ENCODE data around the gene EGR2. TPM values are rescaled to one million over a fixed set of nuclear protein-coding genes. Genes with fewer than 3 reads are reported as not detected.
"Not testable (repeated sequence)": the region's sequence is repeated elsewhere in the genome, so short reads cannot be mapped to it uniquely, and the experiment has no call there.

The EGR2 gene
- total RNA-seq, 1 donor from 2014 or later = 3.7 TPM

- H3K9ac ChIP-seq (ENCODE audit: low read depth in 1 of 3, low read length in 3 of 3) = no peak overlapping the region
- H3K4me3 ChIP-seq (ENCODE audit: low read length in 3 of 3) = no peak overlapping the region
- no peaks in the 10 kb centered on the region for H3K9me3 ChIP-seq (ENCODE audit: control insufficient read depth in 3 of 3, low read length in 3 of 3)
- no peaks in the 10 kb centered on the region for H3K4me1 ChIP-seq (ENCODE audit: control insufficient read depth in 3 of 3, insufficient read depth in 3 of 3, low read length in 3 of 3)
- no peaks in the 10 kb centered on the region for H3K36me3 ChIP-seq (ENCODE audit: control insufficient read depth in 3 of 3, insufficient read depth in 3 of 3, low read length in 3 of 3)
- H3K27ac ChIP-seq (ENCODE audit: low read depth, low read length) = no peak overlapping the region
- peaks cover 0 to 16% (median 14%) of the 10 kb centered on the region in 3 donors for H3K27me3 ChIP-seq (ENCODE audit: control insufficient read depth in 3 of 3, insufficient read depth in 3 of 3, low read length in 3 of 3)
Observed at GRCh38 chr10:62796896-62797295, 19.3 kb downstream of the EGR2 start.

DNA sequence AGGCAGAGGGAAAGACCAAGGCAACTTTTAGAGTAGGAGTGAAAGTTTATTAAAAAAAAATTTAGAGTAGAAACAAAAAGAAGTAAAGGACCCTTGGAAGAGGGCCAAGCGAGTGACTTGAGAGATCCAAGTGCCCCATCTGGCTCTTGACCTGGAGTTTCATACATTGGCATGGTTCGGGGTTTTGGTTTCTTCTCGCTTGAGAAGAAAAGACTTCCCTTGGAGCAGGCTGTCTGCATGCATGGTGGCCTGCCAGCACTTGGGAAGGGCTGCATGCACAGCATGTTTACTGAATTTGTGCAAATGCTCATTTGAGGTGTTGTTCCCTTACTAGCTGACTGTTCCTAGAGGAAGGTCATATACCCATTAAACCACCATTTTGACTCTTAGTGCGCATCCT is 20.4 kb downstream of the EGR2 start:
- Histone ChIP-seq H3K27ac (ENCODE audit: low read depth, low read length) (no peak overlapping the region), H3K9ac (ENCODE audit: low read depth in 1 of 3, low read length in 3 of 3) (no peak overlapping the region), H3K4me3 (ENCODE audit: low read length in 3 of 3) (no peak overlapping the region), H3K27me3 (ENCODE audit: control insufficient read depth in 3 of 3, insufficient read depth in 3 of 3, low read length in 3 of 3) (peaks cover 0 to 14% (median 11%) of the 10 kb centered on the region in 3 donors), H3K9me3 (ENCODE audit: control insufficient read depth in 3 of 3, low read length in 3 of 3) (no peaks in the 10 kb centered on the region), H3K36me3 (ENCODE audit: control insufficient read depth in 3 of 3, insufficient read depth in 3 of 3, low read length in 3 of 3) (no peaks in the 10 kb centered on the region), H3K4me1 (ENCODE audit: control insufficient read depth in 3 of 3, insufficient read depth in 3 of 3, low read length in 3 of 3) (no peaks in the 10 kb centered on the region)

GRCh38 chr10:62795100-62795499 is 21.1 kb downstream of the EGR2 start:
- no peak overlapping the region for H3K27ac ChIP-seq (ENCODE audit: low read depth, low read length)
- H3K4me1 ChIP-seq (ENCODE audit: control insufficient read depth in 3 of 3, insufficient read depth in 3 of 3, low read length in 3 of 3) = no peaks in the 10 kb centered on the region
- no peaks in the 10 kb centered on the region for H3K36me3 ChIP-seq (ENCODE audit: control insufficient read depth in 3 of 3, insufficient read depth in 3 of 3, low read length in 3 of 3)
- peaks cover 0 to 11% (median 9%) of the 10 kb centered on the region in 3 donors for H3K27me3 ChIP-seq (ENCODE audit: control insufficient read depth in 3 of 3, insufficient read depth in 3 of 3, low read length in 3 of 3)
- H3K9ac ChIP-seq (ENCODE audit: low read depth in 1 of 3, low read length in 3 of 3) = no peak overlapping the region
- H3K4me3 ChIP-seq (ENCODE audit: low read length in 3 of 3) = no peak overlapping the region
- no peaks in the 10 kb centered on the region for H3K9me3 ChIP-seq (ENCODE audit: control insufficient read depth in 3 of 3, low read length in 3 of 3)

- H3K27me3 ChIP-seq (ENCODE audit: control insufficient read depth in 3 of 3, insufficient read depth in 3 of 3, low read length in 3 of 3) = peaks cover 0 to 11% (median 9%) of the 10 kb centered on the region in 3 donors
- H3K27ac ChIP-seq (ENCODE audit: low read depth, low read length) = no peak overlapping the region
- no peak overlapping the region for H3K9ac ChIP-seq (ENCODE audit: low read depth in 1 of 3, low read length in 3 of 3)
- no peaks in the 10 kb centered on the region for H3K36me3 ChIP-seq (ENCODE audit: control insufficient read depth in 3 of 3, insufficient read depth in 3 of 3, low read length in 3 of 3)
- peaks cover 0 to 1% (median under 1%) of the 10 kb centered on the region in 3 donors for H3K4me1 ChIP-seq (ENCODE audit: control insufficient read depth in 3 of 3, insufficient read depth in 3 of 3, low read length in 3 of 3)
- no peak overlapping the region for H3K4me3 ChIP-seq (ENCODE audit: low read length in 3 of 3)
- H3K9me3 ChIP-seq (ENCODE audit: control insufficient read depth in 3 of 3, low read length in 3 of 3) = no peaks in the 10 kb centered on the region
Observed at GRCh38 chr10:62794306-62794705, 21.9 kb downstream of the EGR2 start.

DNA sequence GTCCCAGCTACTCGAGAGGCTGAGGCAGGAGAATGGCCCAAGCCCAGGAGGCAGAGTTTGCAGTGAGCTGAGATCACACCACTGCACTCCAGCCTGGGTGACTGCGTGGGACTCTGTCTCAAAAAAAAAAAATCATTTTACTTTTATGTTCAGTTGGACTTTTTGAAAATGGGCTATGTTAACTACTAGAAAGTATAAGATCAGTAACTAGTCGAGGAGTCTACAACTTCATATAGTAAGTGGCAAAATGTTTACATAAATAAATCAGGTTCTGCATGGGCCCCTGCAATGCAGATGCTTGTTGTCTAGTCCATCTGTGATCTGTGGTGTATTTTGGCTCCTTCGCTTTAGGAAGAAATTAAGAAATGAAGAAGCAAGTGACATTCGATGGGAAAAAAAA is 23.9 kb downstream of the EGR2 start:
- Histone ChIP-seq H3K4me3 (ENCODE audit: low read length in 3 of 3) (no peak overlapping the region), H3K36me3 (ENCODE audit: control insufficient read depth in 3 of 3, insufficient read depth in 3 of 3, low read length in 3 of 3) (no peaks in the 10 kb centered on the region), H3K9me3 (ENCODE audit: control insufficient read depth in 3 of 3, low read length in 3 of 3) (no peaks in the 10 kb centered on the region), H3K4me1 (ENCODE audit: control insufficient read depth in 3 of 3, insufficient read depth in 3 of 3, low read length in 3 of 3) (peaks cover 0 to 3% (median 2%) of the 10 kb centered on the region in 3 donors), H3K27ac (ENCODE audit: low read depth, low read length) (no peak overlapping the region), H3K27me3 (ENCODE audit: control insufficient read depth in 3 of 3, insufficient read depth in 3 of 3, low read length in 3 of 3) (peaks cover 0 to 8% (median 6%) of the 10 kb centered on the region in 3 donors), H3K9ac (ENCODE audit: low read depth in 1 of 3, low read length in 3 of 3) (no peak overlapping the region)

GRCh38 chr10:62790571-62790970 is 25.6 kb downstream of the EGR2 start:
- H3K27me3 ChIP-seq (ENCODE audit: control insufficient read depth in 3 of 3, insufficient read depth in 3 of 3, low read length in 3 of 3) = no peaks in the 10 kb centered on the region
- H3K9me3 ChIP-seq (ENCODE audit: control insufficient read depth in 3 of 3, low read length in 3 of 3) = no peaks in the 10 kb centered on the region
- H3K27ac ChIP-seq (ENCODE audit: low read depth, low read length) = no peak overlapping the region
- H3K4me1 ChIP-seq (ENCODE audit: control insufficient read depth in 3 of 3, insufficient read depth in 3 of 3, low read length in 3 of 3) = peaks cover 0 to 3% (median 2%) of the 10 kb centered on the region in 3 donors
- H3K9ac ChIP-seq (ENCODE audit: low read depth in 1 of 3, low read length in 3 of 3) = no peak overlapping the region
- no peak overlapping the region for H3K4me3 ChIP-seq (ENCODE audit: low read length in 3 of 3)
- no peaks in the 10 kb centered on the region for H3K36me3 ChIP-seq (ENCODE audit: control insufficient read depth in 3 of 3, insufficient read depth in 3 of 3, low read length in 3 of 3)

- no peaks in the 10 kb centered on the region for H3K27me3 ChIP-seq (ENCODE audit: control insufficient read depth in 3 of 3, insufficient read depth in 3 of 3, low read length in 3 of 3)
- no peaks in the 10 kb centered on the region for H3K36me3 ChIP-seq (ENCODE audit: control insufficient read depth in 3 of 3, insufficient read depth in 3 of 3, low read length in 3 of 3)
- H3K27ac ChIP-seq (ENCODE audit: low read depth, low read length) = no peak overlapping the region
- H3K4me1 ChIP-seq (ENCODE audit: control insufficient read depth in 3 of 3, insufficient read depth in 3 of 3, low read length in 3 of 3) = peaks cover 0 to 3% (median 2%) of the 10 kb centered on the region in 3 donors
- no peak overlapping the region for H3K4me3 ChIP-seq (ENCODE audit: low read length in 3 of 3)
- no peaks in the 10 kb centered on the region for H3K9me3 ChIP-seq (ENCODE audit: control insufficient read depth in 3 of 3, low read length in 3 of 3)
- no peak overlapping the region for H3K9ac ChIP-seq (ENCODE audit: low read depth in 1 of 3, low read length in 3 of 3)
Observed at GRCh38 chr10:62790019-62790555, 26.1 kb downstream of the EGR2 start.

- no peak overlapping the region for H3K27ac ChIP-seq (ENCODE audit: low read depth, low read length)
Observed at GRCh38 chr10:62788861-62789467, 27.2 kb downstream of the EGR2 start.

GRCh38 chr10:62788285-62788684 is 27.9 kb downstream of the EGR2 start:
- not testable (repeated sequence) for H3K9ac ChIP-seq (ENCODE audit: low read depth in 1 of 3, low read length in 3 of 3); H3K4me1 ChIP-seq (ENCODE audit: control insufficient read depth in 3 of 3, insufficient read depth in 3 of 3, low read length in 3 of 3); H3K4me3 ChIP-seq (ENCODE audit: low read length in 3 of 3); H3K9me3 ChIP-seq (ENCODE audit: control insufficient read depth in 3 of 3, low read length in 3 of 3); H3K27me3 ChIP-seq (ENCODE audit: control insufficient read depth in 3 of 3, insufficient read depth in 3 of 3, low read length in 3 of 3); H3K36me3 ChIP-seq (ENCODE audit: control insufficient read depth in 3 of 3, insufficient read depth in 3 of 3, low read length in 3 of 3); H3K27ac ChIP-seq (ENCODE audit: low read depth, low read length)

More at GRCh38 chr10:62788861-62789467, 27.2 kb downstream of the EGR2 start:
- no peaks in the 10 kb centered on the region for H3K36me3 ChIP-seq (ENCODE audit: control insufficient read depth in 3 of 3, insufficient read depth in 3 of 3, low read length in 3 of 3)
- no peaks in the 10 kb centered on the region for H3K27me3 ChIP-seq (ENCODE audit: control insufficient read depth in 3 of 3, insufficient read depth in 3 of 3, low read length in 3 of 3)
- peaks cover 0 to 3% (median 2%) of the 10 kb centered on the region in 3 donors for H3K4me1 ChIP-seq (ENCODE audit: control insufficient read depth in 3 of 3, insufficient read depth in 3 of 3, low read length in 3 of 3)
- no peak overlapping the region for H3K4me3 ChIP-seq (ENCODE audit: low read length in 3 of 3)
- no peaks in the 10 kb centered on the region for H3K9me3 ChIP-seq (ENCODE audit: control insufficient read depth in 3 of 3, low read length in 3 of 3)
- H3K9ac ChIP-seq (ENCODE audit: low read depth in 1 of 3, low read length in 3 of 3) = no peak overlapping the region

- H3K9ac ChIP-seq (ENCODE audit: low read depth in 1 of 3, low read length in 3 of 3); H3K27ac ChIP-seq (ENCODE audit: low read depth, low read length); H3K4me1 ChIP-seq (ENCODE audit: control insufficient read depth in 3 of 3, insufficient read depth in 3 of 3, low read length in 3 of 3); H3K27me3 ChIP-seq (ENCODE audit: control insufficient read depth in 3 of 3, insufficient read depth in 3 of 3, low read length in 3 of 3); H3K36me3 ChIP-seq (ENCODE audit: control insufficient read depth in 3 of 3, insufficient read depth in 3 of 3, low read length in 3 of 3); H3K4me3 ChIP-seq (ENCODE audit: low read length in 3 of 3); H3K9me3 ChIP-seq (ENCODE audit: control insufficient read depth in 3 of 3, low read length in 3 of 3): not testable (repeated sequence)
Observed at GRCh38 chr10:62784537-62784936, 31.6 kb downstream of the EGR2 start.

Measured in skeletal muscle tissue (tissue), 4 donors.